ENCODE results near the gene SRI. TPM values are rescaled to one million over a fixed set of nuclear protein-coding genes. Genes with fewer than 3 reads are reported as not detected.
"Not testable (repeated sequence)": the region's sequence is repeated elsewhere in the genome, so short reads cannot be mapped to it uniquely, and the experiment has no call there.

SRI gene
- total RNA-seq, 2 donors from 2014 or later: 609 to 801 TPM

DNA sequence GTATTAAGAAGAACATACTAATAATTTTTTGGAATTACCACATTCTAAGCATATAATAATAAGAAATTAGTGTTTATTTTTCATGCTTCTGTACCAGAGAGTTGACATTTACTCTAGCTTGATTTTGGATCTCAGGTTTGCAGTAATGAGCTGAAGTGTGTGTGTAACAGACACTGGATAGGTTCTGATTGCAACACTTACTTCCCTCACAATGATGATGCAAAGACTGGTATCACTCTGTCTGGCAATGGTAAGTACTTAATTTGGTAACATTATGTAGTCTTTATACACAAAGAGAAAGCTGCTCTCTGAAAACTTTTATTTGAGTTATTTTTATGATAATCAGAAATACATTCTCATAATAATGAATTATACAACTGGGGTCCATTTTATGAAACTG lies 54.1 kb downstream of the SRI start:
- intact Hi-C loops (cut with DNase I): no loop called here
- no peak for TF ChIP-seq CTCF (IDR thresholded peaks at IDR 0.05)

DNA sequence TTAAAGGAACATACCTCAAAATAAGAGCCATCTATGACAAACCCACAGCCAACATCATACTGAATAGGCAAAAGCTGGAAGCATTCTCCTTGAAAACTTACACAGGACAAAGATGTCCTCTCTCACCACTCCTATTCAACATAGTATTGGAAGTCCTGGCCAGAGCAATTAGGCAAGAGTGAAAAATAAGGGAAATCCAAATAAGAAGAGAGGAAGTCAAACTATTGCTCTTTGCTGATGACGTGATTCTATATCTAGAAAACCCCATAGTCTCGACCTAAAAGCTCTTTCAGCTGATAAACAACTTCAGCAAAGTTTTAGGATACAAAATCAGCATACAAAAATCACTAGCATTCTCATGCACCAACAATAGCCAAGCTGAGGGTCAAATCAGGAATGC lies 60.1 kb downstream of the SRI start:
- H3K9ac ChIP-seq (ENCODE audit: low read depth in 2 of 2, low read length in 2 of 2); H3K4me1 ChIP-seq: not testable (repeated sequence)

More for the DNA sequence above, 54.1 kb downstream of the SRI start:
- H3K27ac ChIP-seq: no peak overlapping the region
- DNase-seq: no peak
- no peak overlapping the region for H3K9ac ChIP-seq (ENCODE audit: low read depth in 2 of 2, low read length in 2 of 2)
- H3K27me3 ChIP-seq: no peaks in the 10 kb centered on the region
- no peaks in the 10 kb centered on the region for H3K4me1 ChIP-seq
- H3K4me3 ChIP-seq: no peak overlapping the region
- H3K9me3 ChIP-seq: no peaks in the 10 kb centered on the region
- no peaks in the 10 kb centered on the region for H3K36me3 ChIP-seq

GRCh38 chr7:88156356-88156755 lies 63.5 kb downstream of the SRI start:
- H3K27me3 ChIP-seq: no peaks in the 10 kb centered on the region
- intact Hi-C loops (cut with DNase I): no loop called here
- no peak for TF ChIP-seq CTCF (IDR thresholded peaks at IDR 0.05)

More for the DNA sequence above, 60.1 kb downstream of the SRI start:
- H3K27ac ChIP-seq; DNase-seq; H3K4me3 ChIP-seq; intact Hi-C loops (cut with DNase I); H3K9me3 ChIP-seq; H3K36me3 ChIP-seq; H3K27me3 ChIP-seq: not testable (repeated sequence)

DNA sequence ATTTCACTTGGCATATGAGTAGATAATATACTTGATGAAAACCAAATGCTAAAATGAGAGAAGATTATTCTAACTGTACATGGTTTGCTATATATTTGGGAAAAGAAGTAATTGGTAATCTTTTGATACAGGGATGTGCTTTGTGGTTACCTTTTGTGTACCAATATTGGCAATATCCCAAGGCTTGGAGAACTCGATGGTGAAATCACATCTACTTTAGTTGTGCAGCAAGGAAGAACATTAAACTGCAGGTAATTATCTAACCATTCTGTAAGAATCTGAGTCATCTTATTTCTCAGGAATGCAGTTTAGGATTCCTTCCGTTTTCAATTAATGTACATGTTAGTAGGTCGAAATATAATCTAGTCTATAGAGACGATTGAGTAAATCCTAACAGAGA lies 64.1 kb downstream of the SRI start:
- DNase-seq: no peak
- H3K4me1 ChIP-seq: no peaks in the 10 kb centered on the region
- no peaks in the 10 kb centered on the region for H3K9me3 ChIP-seq
- intact Hi-C loops (cut with DNase I): no loop called here
- no peak overlapping the region for H3K4me3 ChIP-seq
- TF ChIP-seq CTCF (IDR thresholded peaks at IDR 0.05): no peak
- no peaks in the 10 kb centered on the region for H3K27me3 ChIP-seq
- H3K36me3 ChIP-seq: no peaks in the 10 kb centered on the region
- no peak overlapping the region for H3K9ac ChIP-seq (ENCODE audit: low read depth in 2 of 2, low read length in 2 of 2)
- H3K27ac ChIP-seq: no peak overlapping the region

More at GRCh38 chr7:88156356-88156755, 63.5 kb downstream of the SRI start:
- no peak overlapping the region for H3K4me3 ChIP-seq
- H3K27ac ChIP-seq: no peak overlapping the region
- no peaks in the 10 kb centered on the region for H3K36me3 ChIP-seq
- no peaks in the 10 kb centered on the region for H3K9me3 ChIP-seq
- H3K9ac ChIP-seq (ENCODE audit: low read depth in 2 of 2, low read length in 2 of 2): no peak overlapping the region
- no peaks in the 10 kb centered on the region for H3K4me1 ChIP-seq
- no peak for DNase-seq

Other genes starting within 250 kb of the SRI start
- 1 to 10 TPM; 3.1 to 3.5 TPM for gene STEAP4, start 86.9 kb upstream of the SRI start, total RNA-seq